Measurements from ENCODE around the gene MAMLD1. TPM values are rescaled to one million over a fixed set of nuclear protein-coding genes. Genes with fewer than 3 reads are reported as not detected.

MAMLD1 gene
- total RNA-seq, 1 experiment from 2014 or later = 0.48 TPM

- no peak overlapping the region for H2BK12ac ChIP-seq (ENCODE audit: insufficient read length, low read depth, low read length)
- no peak overlapping the region for H2AK5ac ChIP-seq (ENCODE audit: insufficient read length, low read length)
- Mint-ChIP-seq H3K4me3 (no peak overlapping the region), H3K27me3 (ENCODE audit: low read depth) (no peaks in the 10 kb centered on the region; the same call in 1 of the 2 replicates), H3K9me3 (peaks cover 63 to 69% of the 10 kb centered on the region in 2 experiments), H3K27ac (no peak overlapping the region), H3K4me1 (0 out of 4 replicates have a peak, but pooled peaks cover 0 to 3% of the 10 kb centered on the region in 2 experiments), H3K36me3 (ENCODE audit: insufficient read depth in 1 of 3, low read depth in 3 of 3) (no peaks in the 10 kb centered on the region; a peak in 4 of 7 replicates)
- no peak overlapping the region for H3T11ph ChIP-seq (ENCODE audit: low read length)
- peaks cover 5% of the 10 kb centered on the region for H3K9me3 ChIP-seq (ENCODE audit: control insufficient read depth, low read depth, low read length)
- no peaks in the 10 kb centered on the region for H3K79me1 ChIP-seq (ENCODE audit: insufficient read depth, low read depth, low read length, poor library complexity, severe bottlenecking)
- H3K23me2 ChIP-seq (ENCODE audit: insufficient read length, low read depth, low read length, poor library complexity, severe bottlenecking) = no peaks in the 10 kb centered on the region
- no peaks in the 10 kb centered on the region for H3K79me2 ChIP-seq (ENCODE audit: insufficient read depth, low read length)
- no peaks in the 10 kb centered on the region for H3K27me3 ChIP-seq (ENCODE audit: insufficient read depth, low read length)
- no peak overlapping the region for H2AFZ ChIP-seq (ENCODE audit: low read length)
- no peak overlapping the region for H2BK5ac ChIP-seq (ENCODE audit: insufficient read length, low read length)
- no peak overlapping the region for H3K14ac ChIP-seq (ENCODE audit: insufficient read depth, low read length)
- H2BK20ac ChIP-seq (ENCODE audit: low read depth, low read length, poor library complexity, severe bottlenecking) = no peak overlapping the region
- no peak overlapping the region for H4K5ac ChIP-seq (ENCODE audit: insufficient read length, low read depth, low read length)
- no peak overlapping the region for H3K4me2 ChIP-seq (ENCODE audit: insufficient read depth, insufficient read length, low read length)
- no peak overlapping the region for H2BK15ac ChIP-seq (ENCODE audit: low read depth, low read length)
- H4K20me1 ChIP-seq (ENCODE audit: control insufficient read depth, insufficient read depth, insufficient read length) = no peaks in the 10 kb centered on the region
- WGBS (ENCODE audit: extremely low coverage, insufficient read length, low lambda C conversion rate) = no CpG with 5 or more reads among the region's 3 CpGs
- H2BK120ac ChIP-seq (ENCODE audit: low read depth, low read length, poor library complexity, severe bottlenecking) = no peak overlapping the region
- H3K4me1 ChIP-seq (ENCODE audit: insufficient read depth, low read length) = no peaks in the 10 kb centered on the region
- TF ChIP-seq, protein P1, sequence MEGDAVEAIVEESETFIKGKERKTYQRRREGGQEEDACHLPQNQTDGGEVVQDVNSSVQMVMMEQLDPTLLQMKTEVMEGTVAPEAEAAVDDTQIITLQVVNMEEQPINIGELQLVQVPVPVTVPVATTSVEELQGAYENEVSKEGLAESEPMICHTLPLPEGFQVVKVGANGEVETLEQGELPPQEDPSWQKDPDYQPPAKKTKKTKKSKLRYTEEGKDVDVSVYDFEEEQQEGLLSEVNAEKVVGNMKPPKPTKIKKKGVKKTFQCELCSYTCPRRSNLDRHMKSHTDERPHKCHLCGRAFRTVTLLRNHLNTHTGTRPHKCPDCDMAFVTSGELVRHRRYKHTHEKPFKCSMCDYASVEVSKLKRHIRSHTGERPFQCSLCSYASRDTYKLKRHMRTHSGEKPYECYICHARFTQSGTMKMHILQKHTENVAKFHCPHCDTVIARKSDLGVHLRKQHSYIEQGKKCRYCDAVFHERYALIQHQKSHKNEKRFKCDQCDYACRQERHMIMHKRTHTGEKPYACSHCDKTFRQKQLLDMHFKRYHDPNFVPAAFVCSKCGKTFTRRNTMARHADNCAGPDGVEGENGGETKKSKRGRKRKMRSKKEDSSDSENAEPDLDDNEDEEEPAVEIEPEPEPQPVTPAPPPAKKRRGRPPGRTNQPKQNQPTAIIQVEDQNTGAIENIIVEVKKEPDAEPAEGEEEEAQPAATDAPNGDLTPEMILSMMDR (conservative IDR thresholded peaks at IDR 0.05) = no peak
- no peak overlapping the region for H3K23ac ChIP-seq (ENCODE audit: insufficient read length, low read depth, low read length)
- H3K27ac ChIP-seq (ENCODE audit: insufficient read length, low read depth, low read length) = no peak overlapping the region
- H4K8ac ChIP-seq (replicated peaks; ENCODE audit: insufficient read length, low read depth, low read length) = no peak overlapping the region
- H3K4ac ChIP-seq (ENCODE audit: low read depth, low read length) = no peak overlapping the region
- no peak overlapping the region for H3K18ac ChIP-seq (ENCODE audit: insufficient read length, low read depth, low read length)
- H4K91ac ChIP-seq (ENCODE audit: insufficient read length, low read depth, low read length) = no peak overlapping the region
- DNase-seq = no peak
- no peak overlapping the region for H3K9ac ChIP-seq (ENCODE audit: extremely low read depth, insufficient read length, low read length)
- no peak overlapping the region for H3K56ac ChIP-seq (ENCODE audit: insufficient read length, low read depth, low read length)
These were observed 92.1 kb downstream of the MAMLD1 start for GRCh38 chrX:150455215-150455608.
